PFSK-1 (cell line): ENCODE results near the gene AOPEP.

Source experiments
- POLR2AphosphoS5 ChIP-seq: IDR thresholded peaks from 2 replicates; pipeline ENCODE4 v1.6.1; 2012; ENCODE audit warnings: low read depth, mild to moderate bottlenecking, control low read depth, low read length, moderate library complexity
- TF ChIP-seq, protein P1 (sequence below), 2 experiments: IDR thresholded peaks; 2 replicates each; pipeline versions ENCODE4 v1.6.1 to v1.8.0; 2011 to 2012; ENCODE audit warnings: low read depth in 2 of 2, low read length in 2 of 2, control low read depth in 1 of 2, inconsistent platforms in 1 of 2, mild to moderate bottlenecking in 1 of 2, moderate library complexity in 1 of 2; ENCODE audit not compliant: insufficient read depth in 1 of 2

DNA sequence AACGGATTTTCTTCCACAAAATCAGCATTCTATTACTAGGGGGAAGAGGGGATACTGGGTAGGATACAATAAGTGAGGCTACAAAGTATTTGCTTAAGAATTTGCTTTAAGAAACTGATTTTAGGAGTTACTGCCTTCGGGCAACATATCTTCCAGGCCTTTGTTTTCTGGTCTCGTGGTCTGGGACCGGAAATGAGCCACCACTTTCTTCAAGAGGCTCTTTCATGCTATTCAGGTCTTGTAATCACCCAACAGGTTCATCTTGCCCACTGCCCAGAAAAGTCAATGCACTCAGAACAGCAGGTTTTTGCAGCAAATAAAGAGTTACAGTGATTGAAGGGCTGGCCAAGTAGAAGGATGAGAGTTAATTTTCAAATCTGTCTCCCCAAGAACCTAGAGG, 6.6 kb upstream of the AOPEP start:
- TF ChIP-seq POLR2AphosphoS5 = no peak
- TF ChIP-seq, protein P1, sequence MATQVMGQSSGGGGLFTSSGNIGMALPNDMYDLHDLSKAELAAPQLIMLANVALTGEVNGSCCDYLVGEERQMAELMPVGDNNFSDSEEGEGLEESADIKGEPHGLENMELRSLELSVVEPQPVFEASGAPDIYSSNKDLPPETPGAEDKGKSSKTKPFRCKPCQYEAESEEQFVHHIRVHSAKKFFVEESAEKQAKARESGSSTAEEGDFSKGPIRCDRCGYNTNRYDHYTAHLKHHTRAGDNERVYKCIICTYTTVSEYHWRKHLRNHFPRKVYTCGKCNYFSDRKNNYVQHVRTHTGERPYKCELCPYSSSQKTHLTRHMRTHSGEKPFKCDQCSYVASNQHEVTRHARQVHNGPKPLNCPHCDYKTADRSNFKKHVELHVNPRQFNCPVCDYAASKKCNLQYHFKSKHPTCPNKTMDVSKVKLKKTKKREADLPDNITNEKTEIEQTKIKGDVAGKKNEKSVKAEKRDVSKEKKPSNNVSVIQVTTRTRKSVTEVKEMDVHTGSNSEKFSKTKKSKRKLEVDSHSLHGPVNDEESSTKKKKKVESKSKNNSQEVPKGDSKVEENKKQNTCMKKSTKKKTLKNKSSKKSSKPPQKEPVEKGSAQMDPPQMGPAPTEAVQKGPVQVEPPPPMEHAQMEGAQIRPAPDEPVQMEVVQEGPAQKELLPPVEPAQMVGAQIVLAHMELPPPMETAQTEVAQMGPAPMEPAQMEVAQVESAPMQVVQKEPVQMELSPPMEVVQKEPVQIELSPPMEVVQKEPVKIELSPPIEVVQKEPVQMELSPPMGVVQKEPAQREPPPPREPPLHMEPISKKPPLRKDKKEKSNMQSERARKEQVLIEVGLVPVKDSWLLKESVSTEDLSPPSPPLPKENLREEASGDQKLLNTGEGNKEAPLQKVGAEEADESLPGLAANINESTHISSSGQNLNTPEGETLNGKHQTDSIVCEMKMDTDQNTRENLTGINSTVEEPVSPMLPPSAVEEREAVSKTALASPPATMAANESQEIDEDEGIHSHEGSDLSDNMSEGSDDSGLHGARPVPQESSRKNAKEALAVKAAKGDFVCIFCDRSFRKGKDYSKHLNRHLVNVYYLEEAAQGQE (IDR thresholded peaks at IDR 0.05; ENCODE audit: insufficient read depth in 1 of 2, low read depth in 2 of 2, low read length in 2 of 2) = no peak
